AG04449 (cell line): ENCODE data around the gene LSMEM2.
A peak's percentile ranks its signal among the peaks of the same experiment; 100 is the strongest.

ENCODE experiments used
- CTCF ChIA-PET: fragments of 350-600 bp; formaldehyde crosslinking; extraction: SDS; loops from one replicate; lab custom pipeline; 2021; ENCODE audit warnings: antibody characterized with exemption; lab: Yijun Ruan, JAX
- POLR2A ChIA-PET: fragments of 400-600, 350-600 bp; formaldehyde crosslinking; extraction: SDS; loops from one replicate; lab custom pipeline; 2020; ENCODE audit warnings: antibody characterized with exemption, inconsistent platforms; lab: Yijun Ruan, JAX
- DNase-seq: peaks from one replicate; pipeline ENCODE4 v3.0.0-alpha.2; 2010; ENCODE audit warnings: low read depth, low spot score
- H3K4me3 ChIP-seq: 2 replicates; pipeline ENCODE4 v1.5.1; 2011; ENCODE audit warnings: low read depth, mild to moderate bottlenecking, control low read depth, low read length
- TF ChIP-seq, protein P1 (sequence below): IDR thresholded peaks from one replicate; pipeline ENCODE4 v1.5.1; 2011; ENCODE audit warnings: mild to moderate bottlenecking, moderate library complexity, low read length, control low read depth, inconsistent platforms; ENCODE audit not compliant: insufficient read depth; ENCODE audit errors: missing control alignments

Gene LSMEM2

GRCh38 chr3:50255251-50255615 lies 23.7 kb upstream of the LSMEM2 start:
- ChIA-PET CTCF (interaction anchor here (6.8 to 47.4 kb wide), 3 partner anchors 11 to 61 kb away, joined by 49 to 1609 read pairs (median 1609); partner anchors contain the start of genes GNAI2, GNAT1, LSMEM2 and SEMA3B), POLR2A (interaction anchor here (1.6 kb wide), 1 partner anchor 20 kb away, joined by 4 read pairs; no protein-coding TSS in a partner anchor)
- H3K4me3 ChIP-seq = no peak overlapping the region
- DNase-seq = no peak
- TF ChIP-seq, protein P1, sequence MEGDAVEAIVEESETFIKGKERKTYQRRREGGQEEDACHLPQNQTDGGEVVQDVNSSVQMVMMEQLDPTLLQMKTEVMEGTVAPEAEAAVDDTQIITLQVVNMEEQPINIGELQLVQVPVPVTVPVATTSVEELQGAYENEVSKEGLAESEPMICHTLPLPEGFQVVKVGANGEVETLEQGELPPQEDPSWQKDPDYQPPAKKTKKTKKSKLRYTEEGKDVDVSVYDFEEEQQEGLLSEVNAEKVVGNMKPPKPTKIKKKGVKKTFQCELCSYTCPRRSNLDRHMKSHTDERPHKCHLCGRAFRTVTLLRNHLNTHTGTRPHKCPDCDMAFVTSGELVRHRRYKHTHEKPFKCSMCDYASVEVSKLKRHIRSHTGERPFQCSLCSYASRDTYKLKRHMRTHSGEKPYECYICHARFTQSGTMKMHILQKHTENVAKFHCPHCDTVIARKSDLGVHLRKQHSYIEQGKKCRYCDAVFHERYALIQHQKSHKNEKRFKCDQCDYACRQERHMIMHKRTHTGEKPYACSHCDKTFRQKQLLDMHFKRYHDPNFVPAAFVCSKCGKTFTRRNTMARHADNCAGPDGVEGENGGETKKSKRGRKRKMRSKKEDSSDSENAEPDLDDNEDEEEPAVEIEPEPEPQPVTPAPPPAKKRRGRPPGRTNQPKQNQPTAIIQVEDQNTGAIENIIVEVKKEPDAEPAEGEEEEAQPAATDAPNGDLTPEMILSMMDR = no peak

GRCh38 chr3:50256978-50257890 lies 21.7 kb upstream of the LSMEM2 start:
- TF ChIP-seq, protein P1 = peak; percentile 58
- ChIA-PET POLR2A (no interaction called here), CTCF (interaction anchor here (1.2 to 47.4 kb wide), 4 partner anchors 9 to 63 kb away, joined by 3 to 1609 read pairs (median 829); partner anchors contain the start of genes GNAI2, GNAT1, LSMEM2 and SEMA3B)
- no peak for DNase-seq
- H3K4me3 ChIP-seq = no peak overlapping the region

DNA sequence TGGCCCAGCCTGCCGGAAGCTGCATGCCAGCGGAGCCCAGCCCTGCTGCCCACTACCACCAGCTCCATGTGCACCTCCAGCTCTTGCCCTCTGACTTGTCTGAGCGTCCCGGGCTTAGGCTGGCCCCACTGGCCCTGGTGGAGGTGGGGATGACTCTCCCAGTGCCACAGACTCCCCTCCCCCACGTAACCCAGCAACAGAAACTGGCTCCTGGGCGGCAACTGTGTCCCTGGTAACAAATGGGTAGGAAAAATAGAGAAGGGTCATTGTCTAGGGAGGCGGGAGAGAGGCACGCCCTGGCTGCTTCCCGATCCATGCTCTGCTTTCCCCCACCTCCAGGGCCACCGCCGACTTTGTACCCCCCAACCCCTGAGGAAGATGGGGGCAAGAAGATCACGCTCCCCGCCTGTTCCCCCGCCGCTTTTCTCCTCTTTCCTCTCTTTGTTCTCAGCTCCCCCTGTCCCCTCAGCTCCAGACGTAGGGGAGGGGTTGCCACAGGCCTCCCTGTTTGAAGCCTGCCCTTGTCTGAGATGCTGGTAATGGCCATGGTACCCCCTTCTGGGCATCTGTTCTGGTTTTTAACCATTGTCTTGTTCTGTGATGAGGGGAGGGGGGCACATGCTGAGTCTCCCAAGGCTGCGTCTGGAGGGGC lies 20.7 kb upstream of the LSMEM2 start:
- no peak for DNase-seq
- ChIA-PET POLR2A (interaction anchor here (0.7 kb wide), 1 partner anchor 1430 kb away, joined by 3 read pairs; no protein-coding TSS in a partner anchor), CTCF (interaction anchor here (1.1 to 47.4 kb wide), 6 partner anchors 8 to 77 kb away, joined by 3 to 1609 read pairs (median 26); partner anchors contain the start of genes GNAI2, GNAT1, LSMEM2 and SEMA3B)
- TF ChIP-seq, protein P1 = no peak
- H3K4me3 ChIP-seq = no peak overlapping the region

DNA sequence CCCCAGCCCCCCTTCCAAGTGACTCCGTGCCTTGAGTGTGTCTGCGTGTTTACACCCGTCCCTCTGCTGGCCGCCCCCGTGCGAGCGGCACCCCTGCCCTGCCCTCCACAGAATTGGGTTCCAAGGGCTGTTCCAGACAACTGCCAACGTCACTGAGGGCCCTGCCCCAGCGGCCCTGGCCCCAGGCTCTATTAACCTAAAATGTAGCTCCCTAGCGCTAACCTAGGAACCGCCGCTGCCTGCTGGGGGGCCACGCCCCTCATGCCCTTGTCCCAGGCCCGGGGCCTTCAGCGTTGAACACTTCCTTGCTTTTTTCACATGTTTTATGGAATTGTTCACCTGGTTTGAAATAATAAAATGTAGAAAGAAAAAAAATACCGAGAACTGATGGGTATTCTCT lies 19.9 kb upstream of the LSMEM2 start:
- TF ChIP-seq, protein P1 = peak; percentile 10
- no peak overlapping the region for H3K4me3 ChIP-seq
- DNase-seq = no peak
- POLR2A ChIA-PET = interaction anchor here (0.7 kb wide), 1 partner anchor 1429 kb away, joined by 3 read pairs; no protein-coding TSS in a partner anchor
- CTCF ChIA-PET = interaction anchor here (1.0 to 47.4 kb wide), 8 partner anchors 7 to 93 kb away, joined by 3 to 1609 read pairs (median 8); partner anchors contain the start of genes GNAI2, GNAT1, LSMEM2 and SEMA3B

DNA sequence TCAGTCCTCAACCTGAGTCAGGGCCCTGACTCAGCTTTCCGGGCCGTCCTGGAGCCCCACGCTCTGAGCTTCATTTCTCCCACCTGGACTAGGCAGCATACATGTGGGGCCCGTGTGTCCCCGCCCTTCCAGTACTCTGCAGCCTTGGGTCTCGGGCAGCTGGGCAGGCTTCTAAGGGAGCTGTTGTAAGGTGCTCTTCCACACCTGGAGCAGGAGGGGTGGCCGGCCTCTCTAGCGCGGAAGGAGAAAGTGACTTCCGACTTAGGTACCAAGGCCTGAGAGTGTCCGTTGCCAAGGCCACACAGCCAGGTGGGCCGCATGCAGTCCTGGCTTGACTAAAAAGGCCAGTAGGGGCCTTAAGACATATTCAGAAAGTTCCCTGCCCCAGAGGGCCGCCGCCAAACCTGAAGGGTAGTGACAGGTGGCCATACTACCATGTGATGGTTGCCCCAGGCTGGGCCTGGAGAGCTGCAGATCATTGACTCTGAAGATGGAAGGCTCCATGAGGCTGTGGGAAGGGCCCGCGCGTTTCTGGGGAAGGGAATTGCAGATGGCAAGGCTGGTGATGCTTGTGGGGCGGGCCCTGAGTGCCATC lies 19.4 kb upstream of the LSMEM2 start:
- POLR2A ChIA-PET = interaction anchor here (1.0 to 1.2 kb wide), 4 partner anchors 9 to 24 kb away, joined by 3 to 6 read pairs (median 4); partner anchors contain the start of genes GNAI2 and SEMA3B
- CTCF ChIA-PET = interaction anchor here (1.0 to 47.4 kb wide), 8 partner anchors 6 to 94 kb away, joined by 3 to 1609 read pairs (median 12); partner anchors contain the start of genes GNAI2, GNAT1, LSMEM2 and SEMA3B
- H3K4me3 ChIP-seq = no peak overlapping the region
- no peak for DNase-seq
- TF ChIP-seq, protein P1 = no peak
